GM19452 (cell line): Measurements from ENCODE around the gene ATP11C.
A peak's percentile ranks its signal among the peaks of the same experiment; 100 is the strongest.
"Not testable (repeated sequence)": the region's sequence is repeated elsewhere in the genome, so short reads cannot be mapped to it uniquely, and the experiment has no call there.

Experiments
- ATAC-seq: cut with Tn5 transposase; IDR thresholded peaks from one replicate; pipeline ENCODE4 v1.9.1; 2021; ENCODE audit not compliant: unreplicated experiment

The ATP11C gene

GRCh38 chrX:139736151-139736550, 196.7 kb downstream of the ATP11C start:
- no peak for ATAC-seq

GRCh38 chrX:139734996-139735395, 197.9 kb downstream of the ATP11C start:
- no peak for ATAC-seq

- peak; percentile 95 for ATAC-seq
These were observed 207.1 kb downstream of the ATP11C start for GRCh38 chrX:139725720-139726119.

- no peak for ATAC-seq
These were observed 208.2 kb downstream of the ATP11C start for GRCh38 chrX:139724626-139725025.

- no peak for ATAC-seq
These were observed 211.9 kb downstream of the ATP11C start for GRCh38 chrX:139720979-139721378.

GRCh38 chrX:139720136-139720535, 212.7 kb downstream of the ATP11C start:
- no peak for ATAC-seq

- ATAC-seq, result no peak
These were observed 224.8 kb downstream of the ATP11C start, which contains the start of gene MCF2 for GRCh38 chrX:139708067-139708466. TSS of gene MCF2 (minus strand) at chrX:139708167. CDS start at chrX:139651744, 56,423 bp downstream.

GRCh38 chrX:139702658-139703057, 230.2 kb downstream of the ATP11C start:
- ATAC-seq, result no peak

GRCh38 chrX:139692908-139693307, 239.9 kb downstream of the ATP11C start:
- ATAC-seq, result no peak

- no peak for ATAC-seq
These were observed 240.4 kb downstream of the ATP11C start for GRCh38 chrX:139692506-139692849.

- ATAC-seq, result no peak
These were observed 240.9 kb downstream of the ATP11C start for GRCh38 chrX:139691843-139692505.

GRCh38 chrX:139691493-139691842, 241.4 kb downstream of the ATP11C start:
- no peak for ATAC-seq

GRCh38 chrX:139685175-139685574, 247.7 kb downstream of the ATP11C start:
- not testable (repeated sequence) for ATAC-seq

GRCh38 chrX:139680356-139680755, 252.5 kb downstream of the ATP11C start:
- no peak for ATAC-seq
